GM06990 (cell line): ENCODE data around the gene AKIRIN2.
"Not testable (repeated sequence)": the region's sequence is repeated elsewhere in the genome, so short reads cannot be mapped to it uniquely, and the experiment has no call there.

ENCODE experiments used
- DNase-seq: peaks from one replicate; pipeline ENCODE4 v3.0.0-alpha.2; 2011; ENCODE audit not compliant: insufficient read length; ENCODE audit errors: extremely low read depth
- H3K27me3 ChIP-seq: replicated peaks from 2 replicates; pipeline ENCODE4 v1.6.0; 2011; ENCODE audit warnings: low read length; ENCODE audit not compliant: control insufficient read depth, insufficient read depth
- H3K36me3 ChIP-seq: 2 replicates; pipeline ENCODE4 v1.5.1; 2011; ENCODE audit warnings: low read length; ENCODE audit not compliant: control insufficient read depth, insufficient read depth
- H3K4me3 ChIP-seq: replicated peaks from 2 replicates; pipeline ENCODE4 v1.5.1; 2011; ENCODE audit warnings: low read depth, mild to moderate bottlenecking, control low read depth, low read length
- CTCF ChIP-seq: IDR thresholded peaks from 2 replicates; pipeline ENCODE4 v1.5.1; 2011; ENCODE audit warnings: low read length, control low read depth, mild to moderate bottlenecking, inconsistent platforms; ENCODE audit not compliant: insufficient read depth, poor library complexity, severe bottlenecking

AKIRIN2 gene

GRCh38 chr6:87701344-87701675 is 723 bp downstream of the AKIRIN2 start:
- Histone ChIP-seq H3K4me3 (peak overlapping the region; percentile 98), H3K36me3 (no peaks in the 10 kb centered on the region), H3K27me3 (no peaks in the 10 kb centered on the region)
- DNase-seq: no peak
- no peak for TF ChIP-seq CTCF

DNA sequence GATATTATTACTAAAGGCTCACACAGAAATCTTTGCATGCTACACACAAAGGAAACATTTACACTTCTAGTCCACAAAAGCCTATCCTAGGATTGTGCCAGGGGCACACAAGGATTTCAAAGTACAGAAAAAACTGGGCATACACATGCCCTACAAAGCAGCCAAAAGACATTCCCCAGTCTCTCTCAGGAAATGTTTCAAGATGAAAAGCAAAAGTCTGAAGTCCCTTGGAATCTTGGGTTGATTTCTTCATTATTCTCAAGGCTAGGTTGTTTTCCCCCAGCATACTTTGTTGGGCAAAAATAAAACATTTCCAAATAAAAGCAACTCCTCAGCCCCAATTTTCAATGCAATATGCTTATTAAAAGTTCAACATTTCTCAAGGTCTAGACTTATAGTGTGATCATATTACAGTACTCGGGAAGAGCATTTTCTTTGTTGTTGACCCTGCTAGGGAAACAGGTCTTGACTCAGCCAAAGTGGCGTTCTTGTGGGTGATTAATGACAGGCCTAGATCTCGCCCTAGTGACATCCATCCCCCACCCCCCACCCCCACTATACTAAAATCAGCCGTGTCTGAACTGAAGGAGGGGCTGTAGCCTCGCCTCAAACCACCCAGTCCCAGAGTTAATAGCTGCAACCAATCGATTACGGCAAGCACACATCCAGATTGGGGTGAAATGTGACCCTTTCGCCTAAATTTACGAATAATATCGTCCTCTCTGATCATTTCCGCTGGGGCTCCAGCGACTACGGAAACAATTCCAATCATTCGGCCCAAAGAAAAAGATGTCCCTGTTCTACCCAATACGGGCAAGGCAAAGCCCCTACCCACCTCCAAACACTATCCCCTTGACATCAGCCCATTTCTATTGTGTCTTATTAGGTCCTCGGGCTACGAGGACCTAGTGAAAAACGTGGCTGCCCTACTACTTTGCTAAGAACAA is 1.4 kb downstream of the AKIRIN2 start:
- peak; percentile 54 for DNase-seq
- H3K36me3 ChIP-seq: no peaks in the 10 kb centered on the region
- peak overlapping the region; percentile 98 for H3K4me3 ChIP-seq
- no peaks in the 10 kb centered on the region for H3K27me3 ChIP-seq
- peak; percentile 8 for TF ChIP-seq CTCF

- Histone ChIP-seq H3K27me3 (no peaks in the 10 kb centered on the region), H3K4me3 (peak overlapping the region; percentile 98), H3K36me3 (no peaks in the 10 kb centered on the region)
- no peak for DNase-seq
- no peak for TF ChIP-seq CTCF
These were observed 2.5 kb downstream of the AKIRIN2 start for GRCh38 chr6:87699576-87699975.

- Histone ChIP-seq H3K36me3 (no peaks in the 10 kb centered on the region), H3K27me3 (no peaks in the 10 kb centered on the region), H3K4me3 (peak overlapping the region; percentile 98)
- no peak for TF ChIP-seq CTCF
- peak; percentile 49 for DNase-seq
These were observed 3.5 kb downstream of the AKIRIN2 start for GRCh38 chr6:87698547-87699006.

DNA sequence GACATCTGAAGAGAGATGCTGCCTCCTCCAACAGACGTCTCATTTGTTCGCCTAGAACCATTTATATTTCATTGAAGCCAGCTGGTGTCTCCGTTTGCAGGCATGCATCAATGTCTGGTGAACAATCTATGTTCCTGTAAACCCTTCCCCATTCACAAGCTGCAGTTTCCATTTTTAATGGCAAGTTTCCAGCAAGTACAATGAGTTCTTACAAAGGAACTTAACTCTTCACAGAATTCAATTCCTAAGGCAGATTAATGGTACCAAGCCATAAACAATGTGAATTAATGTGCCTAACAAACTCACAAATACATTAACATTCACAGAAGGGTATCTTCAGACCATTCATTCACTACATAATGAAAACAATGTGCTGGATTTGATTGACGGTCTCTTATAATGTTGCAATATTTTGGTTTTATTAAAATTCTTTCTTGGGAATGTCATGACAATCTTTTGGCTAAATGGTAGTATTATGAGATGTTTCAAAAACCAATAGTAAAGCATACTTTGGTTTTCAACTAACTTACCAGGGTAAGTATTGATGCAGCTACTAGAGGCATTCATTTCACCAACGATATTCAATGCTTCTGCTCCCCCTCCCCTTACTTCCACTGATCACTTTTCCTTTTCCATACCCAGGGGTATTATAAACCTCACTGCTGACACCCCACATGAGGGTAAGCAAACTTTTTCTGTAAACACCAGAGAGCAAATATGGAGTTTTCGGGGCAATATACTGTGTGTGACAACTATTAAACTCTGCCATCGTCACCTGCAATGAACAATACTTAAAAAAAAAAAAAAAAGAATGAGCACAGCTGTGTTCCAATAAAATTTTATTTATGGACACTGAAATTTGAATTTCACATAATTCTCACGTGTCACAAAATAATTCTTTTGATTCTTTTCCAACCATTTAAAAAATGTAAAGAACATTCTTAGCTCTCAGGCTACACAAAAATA is 4.2 kb downstream of the AKIRIN2 start:
- DNase-seq: no peak
- Histone ChIP-seq H3K4me3 (peak overlapping the region; percentile 98), H3K36me3 (no peaks in the 10 kb centered on the region), H3K27me3 (no peaks in the 10 kb centered on the region)
- TF ChIP-seq CTCF: no peak

GRCh38 chr6:87696817-87697216 is 5.2 kb downstream of the AKIRIN2 start:
- peak overlapping the region; percentile 11; the same call in 1 of the 2 replicates for H3K4me3 ChIP-seq
- not testable (repeated sequence) for H3K36me3 ChIP-seq, DNase-seq, H3K27me3 ChIP-seq
